NCI-H345 treated with DMSO at 0.1 percent for 48 hours (cell line): ENCODE measurements around the gene BEX3.
"Not testable (repeated sequence)": the region's sequence is repeated elsewhere in the genome, so short reads cannot be mapped to it uniquely, and the experiment has no call there.

Experiments
- DNase-seq: peaks from one replicate; lab custom pipeline; 2025; ENCODE audit not compliant: unreplicated experiment; lab: John Stamatoyannopoulos, UW

BEX3 gene

DNA sequence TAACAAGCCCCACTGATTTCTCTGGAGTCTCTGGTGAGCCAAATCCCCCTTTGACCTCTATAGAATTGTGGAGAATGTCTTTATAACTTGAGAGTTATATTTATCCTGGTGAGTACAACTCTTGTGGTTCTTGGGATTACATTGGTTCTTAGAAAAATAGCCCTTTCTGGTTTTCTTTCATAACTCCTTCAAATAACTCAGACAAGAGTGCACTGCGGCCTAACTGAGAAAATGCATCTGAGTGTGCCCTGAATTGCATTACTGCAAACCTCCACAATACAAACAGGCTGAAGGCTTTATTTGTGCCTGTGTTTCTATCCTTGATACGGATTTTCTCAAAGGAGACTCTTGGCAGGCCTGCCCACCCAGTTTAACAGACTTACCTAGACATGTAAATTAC lies 2.7 kb downstream of the BEX3 start:
- no peak for DNase-seq

DNA sequence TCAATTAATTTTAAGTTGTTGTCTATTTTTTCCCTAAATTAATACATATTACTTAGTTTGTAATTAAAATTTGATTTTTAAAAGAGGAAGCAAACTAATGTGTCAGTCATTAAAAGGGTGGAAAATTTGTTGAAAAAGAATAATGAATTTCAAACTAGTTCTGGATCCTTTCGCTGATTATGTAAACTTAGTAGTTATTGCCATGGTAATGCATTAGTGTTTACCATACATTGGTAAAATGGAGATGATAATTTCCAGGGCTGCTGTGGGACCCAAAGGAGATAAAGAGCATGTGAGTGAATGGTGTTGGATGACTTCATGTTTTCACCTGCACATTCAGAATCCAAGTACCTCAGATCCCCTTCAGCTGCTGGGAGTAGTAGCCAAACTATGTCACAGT lies 6.5 kb downstream of the BEX3 start:
- no peak for DNase-seq

DNA sequence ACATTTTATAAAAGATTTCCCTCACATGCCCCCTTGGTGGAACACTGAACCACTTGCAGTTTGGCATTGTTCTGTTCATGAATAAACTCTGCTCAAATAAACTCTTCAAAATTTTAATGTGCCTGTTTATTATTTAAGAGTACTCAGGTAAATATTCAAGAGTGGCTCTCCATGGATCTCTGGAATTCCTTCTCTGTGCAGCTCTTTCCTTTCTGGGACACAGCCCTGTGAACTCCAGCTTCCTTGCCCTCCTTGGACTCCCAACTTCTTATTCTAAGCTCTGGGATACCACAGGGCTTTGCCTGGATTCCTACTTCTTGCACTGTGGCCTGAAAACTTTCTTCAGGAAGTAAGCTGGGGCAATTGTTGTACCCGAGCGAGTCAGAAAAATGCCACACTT lies 8.3 kb downstream of the BEX3 start:
- DNase-seq, result no peak

DNA sequence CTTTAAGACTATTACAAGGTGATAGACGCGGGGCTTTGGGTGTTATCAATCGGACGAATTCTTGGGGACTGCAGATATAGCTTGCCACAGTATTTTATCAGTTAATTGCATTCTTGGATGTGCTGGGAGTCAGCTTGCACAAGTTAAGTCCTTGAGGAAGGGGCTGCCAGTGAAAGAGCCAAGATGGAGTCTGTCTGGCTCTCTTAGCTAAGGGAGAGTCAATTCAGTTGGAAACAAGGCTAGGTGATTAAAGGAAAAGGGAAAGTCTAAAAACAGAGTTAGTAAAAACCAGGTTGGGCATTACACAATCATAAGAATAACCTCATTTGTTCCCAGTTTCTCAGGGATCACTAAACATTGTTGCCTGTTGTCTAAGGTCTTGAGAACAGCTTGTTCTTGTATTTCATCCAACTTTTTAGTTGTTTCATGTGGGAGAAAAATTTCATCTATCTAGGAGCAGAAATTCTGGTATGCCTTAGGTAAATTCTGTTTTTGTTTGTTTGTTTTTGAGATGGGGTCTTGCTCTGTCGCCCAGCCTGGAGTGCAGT lies 9.0 kb downstream of the BEX3 start:
- DNase-seq, result not testable (repeated sequence)

DNA sequence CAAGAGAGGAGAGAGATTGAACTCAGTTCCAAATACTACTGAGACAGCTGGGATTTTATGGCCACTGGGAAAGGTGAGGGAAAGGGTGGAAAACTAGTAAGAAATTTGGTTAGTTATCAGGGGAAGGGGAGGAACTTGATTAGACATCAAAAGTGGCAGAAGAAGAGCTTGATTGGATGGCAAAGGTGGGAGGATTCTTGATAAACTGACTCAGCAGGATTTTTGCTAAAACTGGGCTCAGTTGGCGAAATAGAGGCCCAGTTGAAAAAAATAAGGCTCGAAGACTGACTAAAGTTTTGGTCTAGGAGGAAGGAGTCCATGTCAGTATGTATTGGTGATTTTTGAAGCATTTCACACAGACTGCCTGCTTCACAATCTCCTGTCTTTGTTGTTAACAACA lies 10.0 kb downstream of the BEX3 start:
- no peak for DNase-seq

DNA sequence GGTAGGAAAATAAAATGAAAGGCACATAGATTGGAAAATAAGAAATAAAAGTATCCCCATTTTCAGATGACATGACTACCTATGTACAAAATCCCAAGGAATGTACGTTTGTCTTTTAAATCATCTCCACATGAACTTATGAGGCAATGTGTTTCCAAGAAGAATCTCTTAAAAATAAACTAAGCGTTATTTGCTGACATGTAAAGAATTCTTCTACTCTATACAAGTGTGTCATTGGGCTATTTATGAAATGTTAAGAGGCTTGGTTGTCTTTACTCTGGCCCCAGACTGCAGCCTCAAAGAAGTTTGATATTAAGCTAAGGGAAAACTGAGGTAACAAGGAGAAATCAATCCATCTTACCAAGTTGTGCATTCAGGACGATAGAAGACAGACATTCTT lies 17.1 kb downstream of the BEX3 start:
- DNase-seq, result no peak

DNA sequence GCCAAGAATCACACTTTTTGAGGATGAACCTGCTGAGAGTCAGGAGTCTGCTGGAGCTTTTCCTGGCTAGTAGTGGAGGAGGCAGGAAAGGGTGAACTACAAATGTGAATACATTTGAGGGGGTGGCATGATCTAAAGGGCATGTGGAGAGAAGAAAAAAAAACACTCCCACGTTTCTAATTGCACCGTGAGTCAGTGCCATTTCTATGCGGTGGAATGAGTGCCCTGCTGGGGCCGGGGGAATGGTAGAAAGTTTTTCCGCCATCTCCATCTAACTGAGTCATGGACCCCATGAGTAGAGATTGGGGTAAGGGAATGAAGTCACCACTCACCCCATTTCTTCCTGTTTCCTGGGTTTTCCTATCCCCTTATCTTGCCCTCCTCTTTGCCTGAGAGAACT lies 19.8 kb downstream of the BEX3 start:
- no peak for DNase-seq

DNA sequence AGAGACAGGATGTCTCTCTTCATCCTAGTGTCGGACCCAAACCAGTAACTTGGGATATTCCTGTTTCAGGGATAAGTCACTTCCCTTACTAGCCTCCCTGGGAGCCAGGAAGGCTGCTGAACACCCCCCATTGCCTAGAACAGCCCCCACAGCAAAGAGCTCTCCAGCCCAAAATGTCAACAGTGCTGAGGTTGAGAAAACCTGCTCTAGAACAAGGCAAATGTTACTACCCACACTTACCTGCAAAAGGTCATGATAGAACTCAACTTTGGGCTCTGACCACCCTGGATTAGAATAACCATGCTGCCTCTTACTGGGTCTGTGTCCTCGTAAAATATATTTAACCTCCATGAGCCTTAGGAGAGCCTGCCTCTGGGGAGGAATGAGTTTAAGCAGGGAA lies 20.3 kb downstream of the BEX3 start:
- DNase-seq, result no peak

DNA sequence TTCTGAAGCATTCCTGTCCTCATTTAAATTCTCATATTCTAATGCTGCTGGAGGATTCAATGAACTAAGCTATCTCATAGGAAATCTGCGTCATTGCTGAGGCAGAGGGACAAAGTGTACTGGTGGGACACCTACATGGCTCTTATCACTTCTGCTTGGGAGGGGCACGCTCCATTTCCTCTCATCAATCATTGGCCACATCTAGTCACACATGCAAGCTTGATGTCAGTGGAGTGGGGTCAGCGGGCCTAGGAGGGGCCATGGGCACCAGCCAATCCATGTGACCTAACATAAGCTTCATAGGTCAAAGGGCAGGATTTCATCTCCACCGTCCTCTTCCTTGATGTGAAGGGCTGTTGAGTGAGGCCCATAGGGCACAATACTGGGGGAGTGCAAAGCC lies 21.4 kb downstream of the BEX3 start:
- DNase-seq, result no peak

DNA sequence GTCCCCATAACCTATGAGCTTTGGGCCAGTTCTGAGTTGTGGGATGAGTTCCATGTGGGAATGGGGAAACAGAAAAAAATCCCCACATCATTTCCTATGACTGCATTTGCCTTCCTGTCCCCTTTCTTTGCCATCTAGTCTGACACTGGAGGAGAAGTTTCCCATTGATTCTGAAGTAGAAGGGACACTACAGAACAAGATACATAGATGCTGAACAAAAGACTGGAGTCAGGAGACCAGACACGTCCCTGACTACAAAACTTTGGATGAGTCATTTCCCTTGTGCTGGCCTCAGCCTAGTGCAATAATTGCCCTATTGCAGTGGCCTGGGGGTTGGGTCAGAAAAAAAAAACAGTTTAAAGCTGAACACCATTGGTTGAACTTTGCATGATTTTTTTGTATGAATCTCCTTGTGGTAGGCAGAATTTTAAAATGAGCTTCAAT lies 22.1 kb downstream of the BEX3 start:
- DNase-seq, result no peak

DNA sequence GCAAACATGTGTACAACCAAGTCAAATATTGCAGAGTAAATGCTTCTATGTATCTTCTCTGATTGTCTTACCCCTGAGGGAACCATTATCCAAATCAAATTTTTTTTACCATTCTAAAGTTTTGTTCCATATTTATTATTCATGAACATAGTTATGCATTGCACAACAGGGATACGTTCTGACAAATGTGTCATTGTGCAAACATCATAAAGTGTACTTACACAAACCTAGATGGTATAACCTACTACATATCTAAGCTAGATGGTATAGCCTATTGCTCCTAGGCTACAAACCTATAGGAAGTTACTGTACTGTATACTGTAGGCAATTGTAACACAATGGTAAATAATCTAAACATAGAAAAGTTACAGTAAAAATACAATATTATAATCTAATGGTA lies 23.4 kb downstream of the BEX3 start:
- no peak for DNase-seq

DNA sequence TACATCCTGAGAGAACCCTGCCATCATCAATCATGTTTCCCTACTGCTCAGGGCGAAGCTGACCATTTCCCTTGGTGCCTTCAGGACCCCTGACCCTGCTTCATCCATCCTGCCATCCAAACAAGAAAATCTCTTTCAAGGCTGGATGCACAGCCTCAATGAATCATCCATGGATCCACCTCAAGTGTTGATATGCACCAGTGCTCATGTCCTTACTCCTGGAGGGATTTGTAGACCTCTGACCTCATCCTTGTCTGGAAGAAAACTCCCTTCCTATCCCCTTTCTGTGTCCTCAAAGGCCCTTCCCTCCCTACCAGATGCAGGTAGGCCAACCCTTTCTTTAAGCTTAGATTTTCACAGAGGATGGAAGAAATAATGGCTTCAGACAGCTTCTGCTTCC lies 24.6 kb downstream of the BEX3 start:
- DNase-seq, result no peak

DNA sequence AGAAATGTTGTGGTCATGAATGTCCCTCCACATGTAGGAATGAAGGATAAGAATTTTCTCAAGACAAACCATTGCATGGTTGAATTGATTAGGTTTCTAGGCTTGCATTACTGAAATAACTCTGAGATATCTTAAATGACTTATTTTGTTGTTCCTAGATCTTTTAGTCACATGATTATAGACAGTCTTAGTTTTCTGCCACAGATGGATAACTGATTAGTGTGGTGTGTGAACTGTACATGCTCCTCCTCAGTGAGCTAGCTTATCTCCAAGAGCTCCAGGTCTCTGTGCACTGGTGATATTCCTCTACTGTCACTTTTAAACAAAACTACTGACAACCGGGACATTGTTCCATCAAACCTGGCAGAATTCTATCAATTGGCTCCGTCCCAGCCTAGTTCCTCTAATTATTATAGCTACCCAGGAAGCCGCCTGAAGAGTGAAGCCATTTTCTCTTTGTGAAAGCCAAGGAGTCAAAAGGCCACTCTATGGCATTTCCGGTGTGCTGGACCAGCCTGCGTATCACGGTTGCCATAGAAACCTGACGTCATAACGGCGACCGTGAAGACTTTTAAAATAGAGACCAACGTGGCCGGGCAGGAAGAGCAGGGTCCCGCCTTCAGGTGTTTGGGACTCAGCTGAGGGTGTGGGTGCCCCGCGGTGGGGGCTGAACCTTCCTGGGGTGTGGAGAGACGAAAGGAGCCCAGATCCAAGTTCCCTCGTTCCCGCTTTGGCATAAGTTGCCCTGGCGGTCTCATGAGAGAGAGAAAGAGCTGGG lies 28.1 kb downstream of the BEX3 start:
- no peak for DNase-seq

DNA sequence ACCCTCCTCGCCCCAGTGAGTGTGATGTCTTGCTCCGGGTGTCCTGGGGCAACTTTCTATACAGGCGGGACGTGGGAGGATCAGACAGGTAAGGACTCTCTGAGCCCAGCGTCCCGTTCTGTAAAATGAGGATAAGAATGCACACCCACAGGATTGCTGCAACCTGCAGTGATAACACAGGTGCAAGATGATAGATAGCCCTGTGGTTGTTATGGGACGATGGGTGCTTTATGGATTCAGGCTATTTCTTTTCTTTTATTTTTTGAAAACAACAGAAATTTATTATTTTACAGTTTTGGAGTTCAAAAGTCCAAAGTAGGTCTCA lies 28.6 kb downstream of the BEX3 start:
- DNase-seq, result no peak

DNA sequence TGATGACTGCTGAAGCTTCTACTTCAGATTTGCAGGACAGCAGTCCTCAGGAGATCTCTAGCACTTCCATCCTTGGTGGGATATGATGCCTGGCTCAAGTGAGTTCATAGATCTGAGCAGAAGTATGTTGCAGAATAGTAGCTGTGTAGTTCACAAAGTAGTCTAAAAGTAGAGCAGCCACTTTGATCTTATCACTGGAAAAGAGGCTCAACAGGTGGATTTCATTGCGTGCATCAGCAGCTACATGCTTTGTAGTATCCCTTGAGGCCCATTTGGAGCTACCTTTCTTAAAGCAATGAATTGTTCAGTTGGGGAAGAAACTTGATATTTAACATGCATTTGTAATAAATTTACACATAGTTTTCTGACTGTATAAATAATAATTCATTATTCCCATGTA lies 29.9 kb downstream of the BEX3 start:
- no peak for DNase-seq

DNA sequence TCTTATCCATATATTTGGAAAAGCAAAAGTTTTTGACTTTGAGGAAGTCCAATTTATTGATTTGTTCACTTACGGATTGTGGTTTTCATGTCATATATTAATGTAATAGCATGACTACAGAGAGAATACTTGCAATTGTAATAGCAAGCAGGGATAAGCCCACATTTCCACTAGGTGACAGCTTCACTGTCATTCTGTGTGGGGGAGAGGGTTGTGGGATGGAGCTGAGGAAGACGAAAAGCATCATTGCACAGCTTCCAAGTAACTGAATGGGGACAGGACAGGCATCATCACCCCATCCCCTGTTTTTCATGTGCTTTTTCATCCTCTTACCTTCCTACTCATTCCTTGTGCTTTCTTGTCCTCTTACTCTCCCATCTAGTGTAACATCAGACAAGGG lies 31.4 kb downstream of the BEX3 start:
- DNase-seq, result no peak

DNA sequence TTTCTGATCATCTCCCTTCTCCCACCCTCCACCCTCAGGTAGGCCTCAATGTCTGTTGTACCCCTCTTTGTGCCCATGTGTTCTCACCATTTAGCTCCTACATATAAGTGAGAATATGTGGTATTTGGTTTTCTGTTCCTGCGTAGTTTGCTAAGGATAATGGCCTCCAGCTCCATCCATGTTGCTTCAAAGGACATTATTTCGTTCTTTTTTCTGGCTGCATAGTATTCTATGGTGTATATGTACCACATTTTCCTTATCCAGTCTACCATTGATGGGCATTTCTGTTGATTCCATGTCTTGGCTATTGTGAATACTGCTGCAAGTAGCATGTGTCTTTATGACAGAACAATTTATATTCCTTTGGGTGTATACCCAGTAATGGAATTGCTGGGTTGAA lies 35.4 kb downstream of the BEX3 start:
- not testable (repeated sequence) for DNase-seq

DNA sequence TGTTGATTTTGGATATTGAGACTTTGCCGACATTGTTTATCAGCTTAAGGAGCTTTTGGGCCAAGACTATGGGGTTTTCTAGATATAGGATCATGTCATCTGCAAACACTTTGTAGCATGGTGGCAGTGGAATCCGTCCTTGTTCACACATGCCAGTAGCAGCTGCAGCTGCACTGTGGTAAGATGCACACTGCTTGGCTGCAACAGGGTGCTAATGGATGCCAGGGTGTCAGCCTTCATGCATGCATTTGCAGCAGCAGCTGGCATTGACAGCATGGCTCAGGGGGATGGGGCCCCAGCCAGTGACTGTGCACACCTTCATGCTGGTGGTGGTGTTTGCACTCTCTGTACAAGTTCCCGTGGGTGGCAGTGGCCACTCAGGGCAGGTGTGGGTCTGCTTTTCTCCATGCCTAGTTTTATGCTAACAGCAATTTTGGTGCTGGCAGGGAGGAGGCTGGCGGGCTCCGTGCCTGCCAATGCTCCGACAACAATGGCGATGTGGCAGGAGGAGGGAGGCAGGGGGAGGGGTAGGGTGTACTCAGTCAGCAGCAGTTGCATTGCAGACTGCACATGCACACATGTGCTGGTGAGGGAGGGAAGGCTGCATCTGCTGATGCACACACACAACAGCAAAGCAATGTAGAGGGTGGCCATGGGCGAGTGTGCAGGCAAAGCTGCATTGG lies 37.5 kb downstream of the BEX3 start:
- DNase-seq, result no peak

DNA sequence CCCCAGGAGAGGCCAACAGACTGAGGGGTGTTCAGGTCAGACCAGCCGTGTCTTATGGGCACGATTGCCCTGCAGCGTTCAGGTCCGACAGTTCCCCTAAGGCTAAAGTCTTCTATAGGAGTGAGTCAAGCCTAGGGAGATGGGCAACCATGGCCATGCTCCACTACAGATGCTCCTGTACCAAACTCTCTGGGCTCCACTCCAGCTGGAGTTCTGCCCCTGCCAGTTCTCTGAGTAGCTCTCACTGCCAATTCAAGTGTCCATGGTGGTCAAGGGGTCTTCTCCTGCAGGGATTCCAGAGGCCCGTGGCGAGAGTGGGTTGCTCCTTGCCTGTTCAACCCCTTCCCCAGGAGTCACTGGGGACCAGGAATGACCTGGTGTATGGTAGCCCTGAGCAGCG lies 38.2 kb downstream of the BEX3 start:
- DNase-seq, result no peak

DNA sequence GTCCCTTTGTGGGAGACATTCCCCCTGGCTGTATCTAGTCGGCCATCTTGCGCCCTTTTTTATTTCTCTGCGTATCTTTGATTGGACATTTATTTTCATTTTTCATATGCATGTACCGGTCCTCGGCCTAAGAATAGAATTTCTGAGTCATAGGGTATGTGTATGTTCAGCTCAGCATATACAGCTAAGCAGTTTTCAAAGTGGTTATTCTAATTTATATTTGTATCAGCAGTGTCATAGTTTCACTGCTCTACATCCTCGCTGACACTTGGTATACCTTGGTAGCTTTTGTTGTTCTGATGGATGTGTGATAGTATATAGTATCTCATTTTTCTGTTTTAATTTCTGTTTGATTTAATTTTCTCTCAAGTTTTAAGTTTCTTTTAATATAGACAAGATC lies 38.7 kb downstream of the BEX3 start:
- DNase-seq, result no peak

DNA sequence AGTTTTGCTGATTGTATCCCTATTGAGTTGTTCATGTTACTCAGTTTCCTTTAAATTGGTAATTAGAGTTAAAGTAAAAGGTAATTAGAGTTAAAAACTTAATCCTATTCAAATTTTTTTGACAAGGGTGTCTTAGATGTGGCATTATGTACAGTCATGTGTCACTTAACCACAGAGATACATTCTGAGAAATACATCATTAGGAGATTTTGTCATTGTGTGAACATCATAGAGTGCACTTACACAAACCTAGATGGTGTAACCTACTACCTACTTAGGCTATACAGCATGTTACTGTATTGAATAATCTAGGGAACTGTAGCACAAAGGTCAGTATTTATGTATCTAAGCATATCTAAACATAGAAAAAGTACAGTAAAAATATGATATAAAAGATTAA lies 39.2 kb downstream of the BEX3 start:
- DNase-seq, result no peak

DNA sequence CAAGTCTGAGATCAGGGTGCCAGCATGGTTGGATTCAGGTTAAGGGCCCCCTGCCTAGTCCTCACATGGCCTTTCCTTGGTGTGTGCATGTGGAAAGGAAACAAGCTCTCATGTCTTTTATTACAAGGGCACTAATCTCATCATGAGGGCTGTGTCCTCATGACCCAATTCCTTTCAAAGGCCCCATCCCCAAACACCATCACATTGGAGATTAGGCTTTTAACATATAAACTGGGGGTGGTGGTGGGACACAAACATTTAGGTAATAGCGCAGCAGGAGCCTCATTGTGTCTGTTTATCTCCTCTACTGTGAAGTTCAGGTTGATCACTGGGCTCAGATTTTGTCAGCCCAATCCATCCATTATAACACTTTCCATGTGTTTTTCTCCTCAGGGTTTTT lies 41.0 kb downstream of the BEX3 start:
- DNase-seq, result no peak

DNA sequence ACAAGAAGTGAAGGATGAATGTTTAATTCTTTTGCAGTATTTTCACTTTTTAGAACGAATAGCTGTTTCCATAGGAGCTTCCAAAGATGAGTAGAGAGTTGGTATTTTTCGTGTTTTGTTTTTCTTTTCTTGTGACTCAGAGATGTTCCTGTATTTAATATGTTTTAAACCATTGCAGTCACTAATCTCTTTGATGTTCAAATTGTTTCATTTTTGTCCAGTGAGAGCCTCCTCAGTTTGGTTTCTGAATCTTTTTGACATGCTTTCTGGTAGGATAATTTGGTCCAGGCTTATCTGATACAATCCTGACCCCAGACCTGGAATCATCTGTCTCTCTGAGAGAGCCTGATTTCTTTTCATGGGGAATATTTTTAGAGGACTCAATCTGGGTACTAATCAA lies 41.6 kb downstream of the BEX3 start:
- no peak for DNase-seq
